GM19025 (cell line): ENCODE results near the gene MED10.

Source experiments
- ATAC-seq: cut with Tn5 transposase; IDR thresholded peaks from one replicate; pipeline ENCODE4 v1.9.1; 2021; ENCODE audit warnings: mild to moderate bottlenecking, low read depth, moderate library complexity; ENCODE audit not compliant: unreplicated experiment

MED10 gene

GRCh38 chr5:6353602-6354302 is 24.6 kb downstream of the MED10 start:
- ATAC-seq, result no peak

GRCh38 chr5:6350277-6351090 is 27.9 kb downstream of the MED10 start:
- ATAC-seq, result no peak

GRCh38 chr5:6349387-6349786 is 29.0 kb downstream of the MED10 start:
- ATAC-seq, result no peak

- ATAC-seq, result no peak
Measured at GRCh38 chr5:6348476-6349000, 29.8 kb downstream of the MED10 start.

- ATAC-seq, result no peak
Measured at GRCh38 chr5:6347673-6348072, 30.7 kb downstream of the MED10 start.

- no peak for ATAC-seq
Measured at GRCh38 chr5:6347165-6347564, 31.2 kb downstream of the MED10 start.

GRCh38 chr5:6344593-6344989 is 33.8 kb downstream of the MED10 start:
- ATAC-seq, result no peak

- ATAC-seq, result no peak
Measured at GRCh38 chr5:6343951-6344592, 34.3 kb downstream of the MED10 start.

- no peak for ATAC-seq
Measured at GRCh38 chr5:6342689-6343315, 35.5 kb downstream of the MED10 start.

- no peak for ATAC-seq
Measured at GRCh38 chr5:6340100-6340499, 38.2 kb downstream of the MED10 start.

GRCh38 chr5:6338871-6339270 is 39.5 kb downstream of the MED10 start:
- ATAC-seq, result no peak

GRCh38 chr5:6338135-6338534 is 40.2 kb downstream of the MED10 start:
- ATAC-seq, result no peak

GRCh38 chr5:6333182-6333905 is 45.0 kb downstream of the MED10 start:
- ATAC-seq, result no peak

GRCh38 chr5:6328173-6328572 is 50.2 kb downstream of the MED10 start:
- ATAC-seq, result no peak

GRCh38 chr5:6326776-6327175 is 51.6 kb downstream of the MED10 start:
- no peak for ATAC-seq

- ATAC-seq, result no peak
Measured at GRCh38 chr5:6322163-6322713, 56.1 kb downstream of the MED10 start.
